OCI-LY1 (cell line): ENCODE data around the gene TGM6.

Source experiments
- H2AFZ ChIP-seq: fragments of 200-600 bp; sonication (generic), shearing (Covaris generic); 2 replicates; pipeline ENCODE4 v1.6.0; 2014; ENCODE audit warnings: antibody characterized with exemption, mild to moderate bottlenecking, low read length
- H3F3A ChIP-seq: fragments of 200-600 bp; sonication (generic), shearing (Covaris generic); 2 replicates; pipeline ENCODE4 v1.6.0; 2014; ENCODE audit warnings: mild to moderate bottlenecking, antibody characterized with exemption, low read length, moderate library complexity; ENCODE audit not compliant: insufficient read depth
- H3K27ac ChIP-seq: fragments of 200-600 bp; sonication (generic); 2 replicates; pipeline ENCODE4 v1.5.1; 2014; ENCODE audit warnings: low read length, mixed run types, mild to moderate bottlenecking, low read depth; ENCODE audit not compliant: poor library complexity, severe bottlenecking
- H3K27me3 ChIP-seq: fragments of 200-600 bp; sonication (generic); 2 replicates; pipeline ENCODE4 v1.6.0; 2014; ENCODE audit warnings: antibody characterized with exemption, mild to moderate bottlenecking, low read length, moderate library complexity; ENCODE audit not compliant: insufficient read depth
- H3K36me3 ChIP-seq: fragments of 200-600 bp; sonication (generic); 2 replicates; pipeline ENCODE4 v1.6.1; 2014; ENCODE audit warnings: mild to moderate bottlenecking, antibody characterized with exemption, low read length, moderate library complexity, mixed read lengths; ENCODE audit not compliant: insufficient read depth
- H3K4me1 ChIP-seq: fragments of 200-600 bp; sonication (generic); 2 replicates; pipeline ENCODE4 v1.5.1; 2014; ENCODE audit warnings: mild to moderate bottlenecking, low read length, moderate library complexity; ENCODE audit not compliant: insufficient read depth, severe bottlenecking
- H3K4me2 ChIP-seq: fragments of 200-600 bp; sonication (generic), shearing (Covaris generic); 2 replicates; pipeline ENCODE4 v1.6.1; 2014; ENCODE audit warnings: low read length
- H3K4me3 ChIP-seq: fragments of 200-600 bp; sonication (generic); 2 replicates; pipeline ENCODE4 v1.5.1; 2014; ENCODE audit warnings: low read length, low read depth, mild to moderate bottlenecking, mixed read lengths; ENCODE audit not compliant: poor library complexity, severe bottlenecking
- H3K79me2 ChIP-seq: fragments of 200-600 bp; shearing (Covaris generic); 2 replicates; pipeline ENCODE4 v1.6.1; 2016; ENCODE audit warnings: mixed run types, low read length, mixed read lengths; ENCODE audit not compliant: insufficient read depth
- H3K9ac ChIP-seq: fragments of 200-600 bp; sonication (generic), shearing (Covaris generic); 2 replicates; pipeline ENCODE4 v1.6.1; 2014; ENCODE audit warnings: mild to moderate bottlenecking, low read length, mixed read lengths
- H3K9me2 ChIP-seq: fragments of 200-600 bp; sonication (generic), shearing (Covaris generic); 2 replicates; pipeline ENCODE4 v1.6.1; 2014; ENCODE audit warnings: low read depth, mild to moderate bottlenecking, low read length, mixed read lengths
- H3K9me3 ChIP-seq: fragments of 200-600 bp; shearing (Covaris generic); 2 replicates; pipeline ENCODE4 v1.6.1; 2014; ENCODE audit warnings: low read length, mixed read lengths
- H4K20me1 ChIP-seq: fragments of 200-600 bp; sonication (generic), shearing (Covaris generic); 2 replicates; pipeline ENCODE4 v1.6.0; 2016; ENCODE audit warnings: mild to moderate bottlenecking, low read length; ENCODE audit not compliant: insufficient read depth
- CTCF ChIP-seq: fragments of 200-600 bp; sonication (generic), shearing (Covaris generic); IDR thresholded peaks from 2 replicates; pipeline ENCODE4 v1.5.1; 2017; ENCODE audit warnings: mild to moderate bottlenecking, antibody characterized with exemption, low read length, moderate library complexity, mixed read lengths
- EZH2 ChIP-seq: fragments of 200-600 bp; sonication (generic), shearing (Covaris generic); IDR thresholded peaks from 2 replicates; pipeline ENCODE4 v1.8.0; 2017; ENCODE audit warnings: borderline replicate concordance, mixed run types, mild to moderate bottlenecking, antibody characterized with exemption, low read length, moderate library complexity, mixed read lengths

Gene TGM6

DNA sequence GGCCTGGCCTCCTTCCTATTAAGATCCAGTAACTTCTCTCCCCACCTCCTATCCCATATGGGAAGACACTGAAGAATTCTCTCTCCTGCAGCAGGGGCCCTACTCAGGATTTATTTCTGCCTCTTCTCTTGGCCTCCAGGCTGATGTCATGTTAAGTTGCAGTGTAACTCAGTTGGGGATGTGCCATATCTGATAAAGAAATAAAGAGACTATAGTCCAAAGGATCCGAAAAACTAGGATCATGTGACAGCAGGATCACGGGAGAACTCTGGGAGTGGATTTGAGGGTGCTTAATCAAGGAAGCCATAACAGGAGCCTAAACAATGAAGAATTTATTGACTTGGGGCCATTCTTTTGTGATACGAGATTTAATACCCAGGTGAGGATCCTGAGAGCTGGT lies 38.5 kb upstream of the TGM6 start:
- Histone ChIP-seq H3K4me2 (no peak overlapping the region), H3K27me3 (no peaks in the 10 kb centered on the region)

GRCh38 chr20:2346188-2346587 lies 34.5 kb upstream of the TGM6 start:
- Histone ChIP-seq H3K4me1 (no peaks in the 10 kb centered on the region), H3K36me3 (no peaks in the 10 kb centered on the region), H2AFZ (no peak overlapping the region), H3K9me3 (no peaks in the 10 kb centered on the region), H3K9me2 (no peaks in the 10 kb centered on the region), H3K79me2 (no peaks in the 10 kb centered on the region), H3K27ac (no peak overlapping the region), H3K4me3 (no peak overlapping the region), H3K9ac (no peak overlapping the region), H3F3A (no peaks in the 10 kb centered on the region), H3K4me2 (no peak overlapping the region), H4K20me1 (no peaks in the 10 kb centered on the region), H3K27me3 (no peaks in the 10 kb centered on the region)
- TF ChIP-seq CTCF (no peak), EZH2 (no peak)

More for the DNA sequence above, 38.5 kb upstream of the TGM6 start:
- TF ChIP-seq CTCF (no peak), EZH2 (no peak)
- no peak overlapping the region for H2AFZ ChIP-seq
- no peaks in the 10 kb centered on the region for H3K4me1 ChIP-seq
- no peak overlapping the region for H3K27ac ChIP-seq
- no peak overlapping the region for H3K9ac ChIP-seq
- H3K9me2 ChIP-seq: no peaks in the 10 kb centered on the region
- no peak overlapping the region for H3K4me3 ChIP-seq
- no peaks in the 10 kb centered on the region for H4K20me1 ChIP-seq
- H3K79me2 ChIP-seq: no peaks in the 10 kb centered on the region
- H3K9me3 ChIP-seq: no peaks in the 10 kb centered on the region
- H3K36me3 ChIP-seq: no peaks in the 10 kb centered on the region
- H3F3A ChIP-seq: no peaks in the 10 kb centered on the region

- no peak overlapping the region for H2AFZ ChIP-seq
- H4K20me1 ChIP-seq: no peaks in the 10 kb centered on the region
- H3K9me3 ChIP-seq: no peaks in the 10 kb centered on the region
- no peaks in the 10 kb centered on the region for H3K36me3 ChIP-seq
- TF ChIP-seq CTCF (no peak), EZH2 (no peak)
- H3K9ac ChIP-seq: no peak overlapping the region
- H3K9me2 ChIP-seq: no peaks in the 10 kb centered on the region
- no peaks in the 10 kb centered on the region for H3K4me1 ChIP-seq
- no peaks in the 10 kb centered on the region for H3F3A ChIP-seq
- no peaks in the 10 kb centered on the region for H3K79me2 ChIP-seq
- no peak overlapping the region for H3K27ac ChIP-seq
- no peak overlapping the region for H3K4me2 ChIP-seq
- no peak overlapping the region for H3K4me3 ChIP-seq
- no peaks in the 10 kb centered on the region for H3K27me3 ChIP-seq
Observed at GRCh38 chr20:2348336-2348735, 32.4 kb upstream of the TGM6 start.
